ENCODE measurements around the gene EFCAB11. TPM values are rescaled to one million over a fixed set of nuclear protein-coding genes. Genes with fewer than 3 reads are reported as not detected.
"Not testable (repeated sequence)": the region's sequence is repeated elsewhere in the genome, so short reads cannot be mapped to it uniquely, and the experiment has no call there.

EFCAB11 gene
- total and polyA plus RNA-seq, 3 experiments from 2014 or later, result 2.0 to 12.1 (median 9.8) TPM

- Histone ChIP-seq H3K27me3 (ENCODE audit: insufficient read depth, low read length, poor library complexity, severe bottlenecking) (no peaks in the 10 kb centered on the region), H3K4me1 (ENCODE audit: insufficient read depth, low read length) (no peaks in the 10 kb centered on the region), H3K9me3 (ENCODE audit: low read length) (no peaks in the 10 kb centered on the region), H3K36me3 (ENCODE audit: insufficient read depth, low read length) (no peaks in the 10 kb centered on the region), H3K4me3 (ENCODE audit: low read length) (no peak overlapping the region), H3K27ac (ENCODE audit: low read depth, low read length) (no peak overlapping the region)
- CTCF ChIA-PET, result no interaction called here
- H3K9me3 Mint-ChIP-seq, result peaks cover 3 to 8% (median 4%) of the 10 kb centered on the region in 5 donors
- peaks cover 0 to 1% of the 10 kb centered on the region in 2 donors for H3K27me3 Mint-ChIP-seq
- H3K4me3 Mint-ChIP-seq, result no peak overlapping the region
- POLR2A ChIA-PET, result no interaction called here
- H3K4me1 Mint-ChIP-seq, result no peaks in the 10 kb centered on the region
- DNase-seq, result no peak
- peaks cover 0 to 8% (median 3%) of the 10 kb centered on the region in 3 donors for H3K36me3 Mint-ChIP-seq
- H3K27ac Mint-ChIP-seq, result no peak overlapping the region
These were observed 61.6 kb downstream of the EFCAB11 start for GRCh38 chr14:89892953-89893352.

GRCh38 chr14:89891721-89892120, 62.8 kb downstream of the EFCAB11 start:
- POLR2A ChIA-PET, result not testable (repeated sequence)

GRCh38 chr14:89891055-89891454, 63.5 kb downstream of the EFCAB11 start:
- no peak for DNase-seq
- Mint-ChIP-seq H3K9me3 (peaks cover 3 to 8% (median 4%) of the 10 kb centered on the region in 5 donors), H3K36me3 (peaks cover 0 to 8% (median 3%) of the 10 kb centered on the region in 3 donors), H3K27ac (no peak overlapping the region), H3K4me3 (no peak overlapping the region), H3K27me3 (no peaks in the 10 kb centered on the region), H3K4me1 (no peaks in the 10 kb centered on the region)
- Histone ChIP-seq H3K9me3 (ENCODE audit: low read length) (no peaks in the 10 kb centered on the region), H3K4me3 (ENCODE audit: low read length) (no peak overlapping the region), H3K36me3 (ENCODE audit: insufficient read depth, low read length) (no peaks in the 10 kb centered on the region), H3K27ac (ENCODE audit: low read depth, low read length) (no peak overlapping the region), H3K27me3 (ENCODE audit: insufficient read depth, low read length, poor library complexity, severe bottlenecking) (no peaks in the 10 kb centered on the region), H3K4me1 (ENCODE audit: insufficient read depth, low read length) (no peaks in the 10 kb centered on the region)
- ChIA-PET POLR2A (no interaction called here), CTCF (interaction anchor here (1.6 kb wide), 1 partner anchor 864 kb away, joined by 4 read pairs; no protein-coding TSS in a partner anchor)

More at GRCh38 chr14:89891721-89892120, 62.8 kb downstream of the EFCAB11 start:
- H3K36me3 Mint-ChIP-seq; H3K36me3 ChIP-seq (ENCODE audit: insufficient read depth, low read length); H3K9me3 Mint-ChIP-seq; H3K4me3 Mint-ChIP-seq; H3K4me3 ChIP-seq (ENCODE audit: low read length); H3K9me3 ChIP-seq (ENCODE audit: low read length); H3K27ac ChIP-seq (ENCODE audit: low read depth, low read length); H3K4me1 Mint-ChIP-seq; H3K27me3 ChIP-seq (ENCODE audit: insufficient read depth, low read length, poor library complexity, severe bottlenecking); H3K27ac Mint-ChIP-seq; H3K27me3 Mint-ChIP-seq; H3K4me1 ChIP-seq (ENCODE audit: insufficient read depth, low read length); DNase-seq: not testable (repeated sequence)
- CTCF ChIA-PET, result interaction anchor here (1.6 kb wide), 1 partner anchor 864 kb away, joined by 4 read pairs; no protein-coding TSS in a partner anchor

- Mint-ChIP-seq H3K4me1 (no peaks in the 10 kb centered on the region), H3K27me3 (no peaks in the 10 kb centered on the region), H3K9me3 (peaks cover 3 to 8% (median 4%) of the 10 kb centered on the region in 5 donors), H3K36me3 (peaks cover 0 to 8% (median 2%) of the 10 kb centered on the region in 3 donors), H3K4me3 (peak overlapping the region in 1 of 7 donors; percentile 48), H3K27ac (no peak overlapping the region)
- ChIA-PET CTCF (interaction anchor here (1.6 kb wide), 1 partner anchor 863 kb away, joined by 4 read pairs; no protein-coding TSS in a partner anchor), POLR2A (no interaction called here)
- H3K9me3 ChIP-seq (ENCODE audit: low read length), result no peaks in the 10 kb centered on the region
- H3K4me1 ChIP-seq (ENCODE audit: insufficient read depth, low read length), result no peaks in the 10 kb centered on the region
- H3K27me3 ChIP-seq (ENCODE audit: insufficient read depth, low read length, poor library complexity, severe bottlenecking), result no peaks in the 10 kb centered on the region
- no peak overlapping the region for H3K4me3 ChIP-seq (ENCODE audit: low read length)
- no peaks in the 10 kb centered on the region for H3K36me3 ChIP-seq (ENCODE audit: insufficient read depth, low read length)
- DNase-seq, result no peak
- H3K27ac ChIP-seq (ENCODE audit: low read depth, low read length), result no peak overlapping the region
These were observed 63.9 kb downstream of the EFCAB11 start for GRCh38 chr14:89890589-89890988.

GRCh38 chr14:89889626-89890025, 64.9 kb downstream of the EFCAB11 start:
- no peak for DNase-seq
- Histone ChIP-seq H3K4me1 (ENCODE audit: insufficient read depth, low read length) (no peaks in the 10 kb centered on the region), H3K9me3 (ENCODE audit: low read length) (no peaks in the 10 kb centered on the region), H3K27me3 (ENCODE audit: insufficient read depth, low read length, poor library complexity, severe bottlenecking) (no peaks in the 10 kb centered on the region), H3K36me3 (ENCODE audit: insufficient read depth, low read length) (no peaks in the 10 kb centered on the region), H3K4me3 (ENCODE audit: low read length) (no peak overlapping the region), H3K27ac (ENCODE audit: low read depth, low read length) (no peak overlapping the region)
- no peak overlapping the region for H3K27ac Mint-ChIP-seq
- peaks cover 0 to 8% (median 2%) of the 10 kb centered on the region in 3 donors for H3K36me3 Mint-ChIP-seq
- no peak overlapping the region for H3K4me3 Mint-ChIP-seq
- peaks cover 3 to 8% (median 4%) of the 10 kb centered on the region in 5 donors for H3K9me3 Mint-ChIP-seq
- no peaks in the 10 kb centered on the region for H3K4me1 Mint-ChIP-seq
- H3K27me3 Mint-ChIP-seq, result peaks cover 0 to 2% of the 10 kb centered on the region in 2 donors
- ChIA-PET POLR2A (no interaction called here), CTCF (no interaction called here)

- Mint-ChIP-seq H3K27ac (no peak overlapping the region), H3K27me3 (peaks cover 0 to 3% of the 10 kb centered on the region in 2 donors), H3K36me3 (no peaks in the 10 kb centered on the region), H3K4me1 (no peaks in the 10 kb centered on the region), H3K9me3 (no peaks in the 10 kb centered on the region), H3K4me3 (no peak overlapping the region)
- no peaks in the 10 kb centered on the region for H3K27me3 ChIP-seq (ENCODE audit: insufficient read depth, low read length, poor library complexity, severe bottlenecking)
- H3K27ac ChIP-seq (ENCODE audit: low read depth, low read length), result no peak overlapping the region
- ChIA-PET CTCF (no interaction called here), POLR2A (no interaction called here)
- no peak overlapping the region for H3K4me3 ChIP-seq (ENCODE audit: low read length)
- no peaks in the 10 kb centered on the region for H3K9me3 ChIP-seq (ENCODE audit: low read length)
- no peak for DNase-seq
- no peaks in the 10 kb centered on the region for H3K36me3 ChIP-seq (ENCODE audit: insufficient read depth, low read length)
- H3K4me1 ChIP-seq (ENCODE audit: insufficient read depth, low read length), result no peaks in the 10 kb centered on the region
These were observed 69.8 kb downstream of the EFCAB11 start for GRCh38 chr14:89884761-89885160.

- CTCF ChIA-PET, result no interaction called here
- no peak overlapping the region for H3K4me3 ChIP-seq (ENCODE audit: low read length)
- no peaks in the 10 kb centered on the region for H3K9me3 Mint-ChIP-seq
- POLR2A ChIA-PET, result no interaction called here
- no peaks in the 10 kb centered on the region for H3K4me1 ChIP-seq (ENCODE audit: insufficient read depth, low read length)
- H3K9me3 ChIP-seq (ENCODE audit: low read length), result no peaks in the 10 kb centered on the region
- no peak for DNase-seq
- no peak overlapping the region for H3K4me3 Mint-ChIP-seq
- H3K36me3 Mint-ChIP-seq, result no peaks in the 10 kb centered on the region
- H3K4me1 Mint-ChIP-seq, result no peaks in the 10 kb centered on the region
- no peaks in the 10 kb centered on the region for H3K36me3 ChIP-seq (ENCODE audit: insufficient read depth, low read length)
- no peak overlapping the region for H3K27ac Mint-ChIP-seq
- peaks cover 0 to 3% of the 10 kb centered on the region in 2 donors for H3K27me3 Mint-ChIP-seq
- H3K27ac ChIP-seq (ENCODE audit: low read depth, low read length), result no peak overlapping the region
- no peaks in the 10 kb centered on the region for H3K27me3 ChIP-seq (ENCODE audit: insufficient read depth, low read length, poor library complexity, severe bottlenecking)
These were observed 72.7 kb downstream of the EFCAB11 start for GRCh38 chr14:89881839-89882238.

- H3K36me3 ChIP-seq (ENCODE audit: insufficient read depth, low read length); H3K27me3 ChIP-seq (ENCODE audit: insufficient read depth, low read length, poor library complexity, severe bottlenecking); POLR2A ChIA-PET; H3K36me3 Mint-ChIP-seq; H3K27ac Mint-ChIP-seq; DNase-seq; H3K27ac ChIP-seq (ENCODE audit: low read depth, low read length); H3K4me3 ChIP-seq (ENCODE audit: low read length); H3K4me1 ChIP-seq (ENCODE audit: insufficient read depth, low read length); H3K9me3 Mint-ChIP-seq; CTCF ChIA-PET; H3K4me3 Mint-ChIP-seq; H3K27me3 Mint-ChIP-seq; H3K4me1 Mint-ChIP-seq; H3K9me3 ChIP-seq (ENCODE audit: low read length): not testable (repeated sequence)
These were observed 80.4 kb downstream of the EFCAB11 start for GRCh38 chr14:89874091-89874490.

GRCh38 chr14:89870316-89870715, 84.2 kb downstream of the EFCAB11 start:
- Mint-ChIP-seq H3K9me3 (peaks cover 1 to 8% (median 5%) of the 10 kb centered on the region in 5 donors), H3K4me3 (no peak overlapping the region), H3K4me1 (no peaks in the 10 kb centered on the region), H3K27me3 (peaks cover 0 to 2% of the 10 kb centered on the region in 2 donors), H3K27ac (no peak overlapping the region), H3K36me3 (peaks cover 1 to 9% (median 2%) of the 10 kb centered on the region in 3 donors)
- H3K36me3 ChIP-seq (ENCODE audit: insufficient read depth, low read length), result no peaks in the 10 kb centered on the region
- no peak for DNase-seq
- no peak overlapping the region for H3K27ac ChIP-seq (ENCODE audit: low read depth, low read length)
- H3K4me1 ChIP-seq (ENCODE audit: insufficient read depth, low read length), result no peaks in the 10 kb centered on the region
- no peaks in the 10 kb centered on the region for H3K9me3 ChIP-seq (ENCODE audit: low read length)
- ChIA-PET CTCF (no interaction called here), POLR2A (no interaction called here)
- H3K27me3 ChIP-seq (ENCODE audit: insufficient read depth, low read length, poor library complexity, severe bottlenecking), result no peaks in the 10 kb centered on the region
- no peak overlapping the region for H3K4me3 ChIP-seq (ENCODE audit: low read length)
